IMR-90 (cell line): ENCODE data around the gene PAM16. TPM values are rescaled to one million over a fixed set of nuclear protein-coding genes. Genes with fewer than 3 reads are reported as not detected.
A peak's percentile ranks its signal among the peaks of the same experiment; 100 is the strongest.

Source experiments
- ATAC-seq: fragments of 200-7000 bp; cut with Tn5 transposase; 2 replicates; pipeline ENCODE4 v1.9.1; 2020; ENCODE audit warnings: low read depth, mild to moderate bottlenecking, moderate library complexity
- BruUV-seq: library from RNA; stranded (reverse); fragments of 400-500 nt; replicated peaks from 2 replicates; lab custom pipeline; 2021; lab: Mats Ljungman, UMichigan
- CTCF ChIA-PET: fragments of 300-600 bp; formaldehyde crosslinking; extraction: SDS; loops from one replicate; lab custom pipeline; 2021; ENCODE audit warnings: antibody characterized with exemption; lab: Yijun Ruan, JAX
- POLR2A ChIA-PET: fragments of 300-600 bp; sonication (Branson Sonifier 250); formaldehyde crosslinking; loops from one replicate; lab custom pipeline; 2022; ENCODE audit warnings: antibody characterized with exemption; ENCODE audit not compliant: unreplicated experiment; lab: Charles Lee
- DNase-seq: peaks from one replicate; pipeline ENCODE4 v3.0.0; 2013
- H2AFZ ChIP-seq: replicated peaks from 2 replicates; pipeline ENCODE3; 2013; ENCODE audit warnings: low read length, mild to moderate bottlenecking; ENCODE audit not compliant: poor library complexity
- H2AK5ac ChIP-seq: 2 replicates; pipeline ENCODE4 v1.6.1; 2013; ENCODE audit warnings: low read depth, low read length, inconsistent platforms
- H2AK9ac ChIP-seq: replicated peaks from 2 replicates; pipeline ENCODE3; 2013; ENCODE audit warnings: mild to moderate bottlenecking, low read depth, low read length, moderate library complexity; ENCODE audit not compliant: poor library complexity
- H2BK120ac ChIP-seq: 2 replicates; pipeline ENCODE4 v1.6.1; 2013; ENCODE audit warnings: low read depth, low read length, inconsistent platforms
- H2BK15ac ChIP-seq: 3 replicates; pipeline ENCODE4 v1.6.1; 2013; ENCODE audit warnings: low read depth, low read length, inconsistent platforms
- H2BK20ac ChIP-seq: 2 replicates; pipeline ENCODE4 v1.6.1; 2013; ENCODE audit warnings: low read depth, mild to moderate bottlenecking, inconsistent platforms, low read length, moderate library complexity
- H2BK5ac ChIP-seq: 2 replicates; pipeline ENCODE4 v1.6.1; 2013; ENCODE audit warnings: mild to moderate bottlenecking, low read depth, low read length, inconsistent platforms; ENCODE audit not compliant: poor library complexity, severe bottlenecking
- H3K14ac ChIP-seq: replicated peaks from 2 replicates; pipeline ENCODE4 v1.6.1; 2013; ENCODE audit warnings: low read depth, low read length, inconsistent platforms
- H3K18ac ChIP-seq: 2 replicates; pipeline ENCODE4 v1.6.1; 2013; ENCODE audit warnings: low read depth, low read length, control low read depth
- H3K23ac ChIP-seq: 2 replicates; pipeline ENCODE4 v1.6.1; 2013; ENCODE audit warnings: low read depth, low read length, inconsistent platforms
- H3K27ac ChIP-seq: 2 replicates; pipeline ENCODE4 v1.5.1; 2013; ENCODE audit warnings: mild to moderate bottlenecking, control low read depth, low read length; ENCODE audit not compliant: insufficient read depth
- H3K27me3 ChIP-seq: 2 replicates; pipeline ENCODE4 v1.6.1; 2013; ENCODE audit warnings: low read length; ENCODE audit not compliant: control insufficient read depth, insufficient read depth
- H3K36me3 ChIP-seq: 2 replicates; pipeline ENCODE4 v1.6.1; 2013; ENCODE audit warnings: low read length, mixed read lengths; ENCODE audit not compliant: control insufficient read depth, insufficient read depth
- H3K4ac ChIP-seq: 2 replicates; pipeline ENCODE4 v1.6.1; 2013; ENCODE audit warnings: low read depth, low read length, inconsistent platforms
- H3K4me1 ChIP-seq: 2 replicates; pipeline ENCODE4 v1.6.1; 2013; ENCODE audit warnings: low read length, mixed read lengths; ENCODE audit not compliant: control insufficient read depth, insufficient read depth
- H3K4me2 ChIP-seq: 2 replicates; pipeline ENCODE4 v1.6.1; 2013; ENCODE audit warnings: low read depth, mild to moderate bottlenecking, control low read depth, low read length, moderate library complexity
- H3K4me3 ChIP-seq: 2 replicates; pipeline ENCODE4 v1.5.1; 2013; ENCODE audit warnings: low read depth, mild to moderate bottlenecking, control low read depth, low read length, moderate library complexity; ENCODE audit not compliant: insufficient read depth
- H3K56ac ChIP-seq: 2 replicates; pipeline ENCODE4 v1.6.1; 2013; ENCODE audit warnings: low read length, inconsistent platforms; ENCODE audit not compliant: insufficient read depth; ENCODE audit errors: extremely low read depth
- H3K79me1 ChIP-seq, 2 experiments: 2 replicates each; pipeline ENCODE4 v1.6.1; 2013; ENCODE audit warnings: low read length in 2 of 2, inconsistent platforms in 1 of 2, low read depth in 1 of 2
- H3K9ac ChIP-seq: 2 replicates; pipeline ENCODE4 v1.6.1; 2013; ENCODE audit warnings: low read depth, low read length, control low read depth
- H3K9me1 ChIP-seq: 2 replicates; pipeline ENCODE4 v1.6.1; 2013; ENCODE audit warnings: low read length, inconsistent platforms; ENCODE audit not compliant: insufficient read depth
- H3K9me3 ChIP-seq: 2 replicates; pipeline ENCODE4 v1.6.1; 2013; ENCODE audit warnings: low read length; ENCODE audit not compliant: control insufficient read depth, insufficient read depth
- H4K20me1 ChIP-seq: 2 replicates; pipeline ENCODE4 v1.6.1; 2013; ENCODE audit warnings: low read length, inconsistent platforms; ENCODE audit not compliant: insufficient read depth
- H4K5ac ChIP-seq: 2 replicates; pipeline ENCODE4 v1.6.1; 2013; ENCODE audit warnings: mild to moderate bottlenecking, low read depth, low read length, control low read depth
- H4K8ac ChIP-seq, 2 experiments: 2 replicates each; pipeline ENCODE4 v1.6.1; 2013; ENCODE audit warnings: low read depth in 2 of 2, low read length in 2 of 2, control low read depth in 1 of 2, inconsistent platforms in 1 of 2
- H4K91ac ChIP-seq: 2 replicates; pipeline ENCODE4 v1.6.1; 2013; ENCODE audit warnings: low read depth, low read length, inconsistent platforms; ENCODE audit not compliant: insufficient read depth
- CTCF ChIP-seq: conservative IDR thresholded peaks from 2 replicates; pipeline ENCODE4 v1.5.1; 2012; ENCODE audit warnings: mild to moderate bottlenecking, low read depth, low read length, improper control_type of control experiment
- FOS ChIP-seq: fragments of 150-350 bp; IDR thresholded peaks from 2 replicates; pipeline ENCODE4 v1.6.1; 2016; ENCODE audit warnings: low read depth, low read length
- MAFK ChIP-seq: IDR thresholded peaks from 2 replicates; pipeline ENCODE4 v1.6.1; 2012; ENCODE audit warnings: low read depth, low read length, improper control_type of control experiment
- MXI1 ChIP-seq: IDR thresholded peaks from 2 replicates; pipeline ENCODE4 v1.6.1; 2012; ENCODE audit warnings: low read depth, mild to moderate bottlenecking, low read length, moderate library complexity, borderline replicate concordance
- NFE2L2 ChIP-seq: fragments of 150-350 bp; IDR thresholded peaks from 2 replicates; pipeline ENCODE4 v1.6.1; 2016; ENCODE audit warnings: low read depth, mild to moderate bottlenecking, low read length
- RAD21 ChIP-seq: IDR thresholded peaks from 2 replicates; pipeline ENCODE4 v1.6.1; 2012; ENCODE audit warnings: low read length, improper control_type of control experiment
- RCOR1 ChIP-seq: IDR thresholded peaks from 2 replicates; pipeline ENCODE4 v1.6.1; 2012; ENCODE audit warnings: mild to moderate bottlenecking, low read length, improper control_type of control experiment; ENCODE audit not compliant: insufficient replicate concordance
- RFX5 ChIP-seq: IDR thresholded peaks from 2 replicates; pipeline ENCODE4 v1.8.0; 2012; ENCODE audit warnings: low read depth, mild to moderate bottlenecking, low read length, moderate library complexity
- SMC3 ChIP-seq: fragments of 150-350 bp; IDR thresholded peaks from 2 replicates; pipeline ENCODE4 v1.6.1; 2016; ENCODE audit warnings: low read depth, mild to moderate bottlenecking, antibody characterized with exemption, low read length, moderate library complexity
- WGBS, 2 experiments: methylation state at CpG; one replicate each; pipeline versions ENCODE4 v1.1.5 to v1.1.7; 2013; ENCODE audit warnings: missing lambda C conversion rate in 2 of 2; ENCODE audit not compliant: insufficient read length in 1 of 2; ENCODE audit errors: extremely low coverage in 2 of 2; 5-methylcytosine and 5-hydroxymethylcytosine counted together
- dilution Hi-C: fragments of 300-500 bp; cut with HindIII; formaldehyde crosslinking; loops from one replicate; pipeline ENCODE4 v1.14.3; 2018; ENCODE audit warnings: low sequenced_read_pairs; ENCODE audit not compliant: unreplicated experiment
- in situ Hi-C: fragments of 300-500 bp; cut with MboI; formaldehyde crosslinking; loops from 3 replicates; pipeline ENCODE4 v1.14.3; 2019; ENCODE audit warnings: low sequenced_read_pairs, inconsistent platforms, mixed read lengths
- intact Hi-C: fragments of 100-400 bp; cut with micrococcal nuclease; formaldehyde crosslinking; loops from 2 replicates; pipeline ENCODE4 v1.10.0; 2022
- polyA plus RNA-seq, 3 experiments: library from polyadenylated mRNA; depleted of rRNA; stranded (reverse); fragments of >200 nt; gene quantifications; 2 replicates each; pipeline ENCODE4 v1.2.3, GENCODE V29; 2012; ENCODE audit warnings: low replicate concordance in 1 of 3
- total RNA-seq: library from RNA; depleted of rRNA; stranded (reverse); fragments of >200 nt; gene quantifications from 2 replicates; pipeline ENCODE4 v1.2.3, GENCODE V29; 2012

PAM16 gene
- total and polyA plus RNA-seq, 2 of the 4 experiments (the other 2 are of a cell fraction), result 17.9 to 48.4 TPM

- Histone ChIP-seq H3K4me2 (no peak overlapping the region), H3K14ac (peak overlapping the region; percentile 92), H4K8ac (peak overlapping the region; percentile 36 to 74; a peak in 2 of 4 replicates), H2BK20ac (0 out of 2 replicates have a peak overlapping the region, but pooled peaks have one; percentile 16), H3K4me1 (peaks cover 53% of the 10 kb centered on the region), H3K4me3 (no peak overlapping the region), H2BK5ac (peak overlapping the region; percentile 67), H4K91ac (peak overlapping the region; percentile 88), H3K18ac (no peak overlapping the region), H3K9me1 (peaks cover 24% of the 10 kb centered on the region), H3K9ac (no peak overlapping the region), H2AK5ac (peak overlapping the region; percentile 96), H3K23ac (0 out of 2 replicates have a peak overlapping the region, but pooled peaks have one; percentile 79), H3K9me3 (no peaks in the 10 kb centered on the region), H3K79me1 (peaks cover 0 to 77% of the 10 kb centered on the region in 2 experiments; a peak in 2 of 4 replicates), H3K56ac (0 out of 2 replicates have a peak overlapping the region, but pooled peaks have one; percentile 3), H3K4ac (peak overlapping the region; percentile 90), H4K20me1 (peaks cover 37% of the 10 kb centered on the region), H2BK15ac (no peak overlapping the region), H3K27me3 (no peaks in the 10 kb centered on the region), H2BK120ac (peak overlapping the region; percentile 62), H3K36me3 (peaks cover 12% of the 10 kb centered on the region), H4K5ac (no peak overlapping the region), H2AK9ac (peak overlapping the region; percentile 94), H2AFZ (peak overlapping the region; percentile 75), H3K27ac (peak overlapping the region; percentile 30; the same call in 1 of the 2 replicates)
- no TSS peak for BruUV-seq
- dilution Hi-C loops (no loop called here), in situ Hi-C loops (no loop called here), intact Hi-C loops (no loop called here)
- DNase-seq (no peak), ATAC-seq (0 out of 2 replicates have a peak, but pooled peaks have one; percentile 5)
- POLR2A ChIA-PET, result no interaction called here
- CTCF ChIA-PET, result interaction anchor here (0.9 to 1.2 kb wide), 2 partner anchors 14 to 29 kb away, joined by 3 to 5 read pairs; no protein-coding TSS in a partner anchor
- TF ChIP-seq RCOR1 (no peak), NFE2L2 (no peak), SMC3 (no peak), CTCF (no peak), RFX5 (no peak), MXI1 (no peak), RAD21 (no peak), MAFK (no peak), FOS (no peak)
- 60% methylated on average over 9 of the region's 19 CpGs; no CpG with 5 or more reads in 1 of the 2 experiments for WGBS, 2 experiments
Observed at GRCh38 chr16:4388271-4389021, 37.3 kb upstream of the PAM16 start.
